CD4-positive, alpha-beta memory T cell (primary cell): ENCODE results near the gene SGIP1. TPM values are rescaled to one million over a fixed set of nuclear protein-coding genes. Genes with fewer than 3 reads are reported as not detected.
A peak's percentile ranks its signal among the peaks of the same experiment; 100 is the strongest.
"Not testable (repeated sequence)": the region's sequence is repeated elsewhere in the genome, so short reads cannot be mapped to it uniquely, and the experiment has no call there.

ENCODE experiments used
- CTCF ChIA-PET: fragments of 350-600 bp; sonication (Branson Sonifier 250); formaldehyde crosslinking; loops from one replicate; lab custom pipeline; 2021; ENCODE audit warnings: inconsistent platforms; ENCODE audit not compliant: partially characterized antibody; lab: Charles Lee
- POLR2A ChIA-PET: fragments of 350-600 bp; sonication (Branson Sonifier 250); formaldehyde crosslinking; loops from one replicate; lab custom pipeline; 2021; ENCODE audit not compliant: partially characterized antibody; lab: Charles Lee
- DNase-seq, 5 donors: peaks; one replicate each; pipeline versions ENCODE4 v3.0.0 to v3.0.0-alpha.2; 2020 to 2022; ENCODE audit warnings: mixed read lengths in 1 of 5
- H3K27ac ChIP-seq: one replicate; pipeline ENCODE4 v1.7.0; 2013; ENCODE audit warnings: low read depth, low read length
- H3K27me3 ChIP-seq: 2 replicates; pipeline ENCODE4 v1.7.0; 2013; ENCODE audit warnings: mild to moderate bottlenecking, low read length, moderate library complexity; ENCODE audit not compliant: insufficient read depth
- H3K36me3 ChIP-seq: 2 replicates; pipeline ENCODE4 v1.7.0; 2013; ENCODE audit warnings: mild to moderate bottlenecking, low read length, moderate library complexity; ENCODE audit not compliant: insufficient read depth
- H3K4me1 ChIP-seq: 2 replicates; pipeline ENCODE4 v1.7.0; 2013; ENCODE audit warnings: mild to moderate bottlenecking, low read length, moderate library complexity; ENCODE audit not compliant: insufficient read depth
- H3K4me3 ChIP-seq, 2 donors: one replicate each; pipeline ENCODE4 v1.7.0; 2013; ENCODE audit warnings: low read length in 2 of 2, mild to moderate bottlenecking in 1 of 2
- H3K9me3 ChIP-seq, 2 donors: one replicate each; pipeline ENCODE4 v1.7.0; 2013; ENCODE audit warnings: low read length in 2 of 2, control low read depth in 1 of 2; ENCODE audit not compliant: control insufficient read depth in 1 of 2
- H3K27ac Mint-ChIP-seq, 7 donors: one replicate each; pipeline ENCODE4 v1.8.0; 2020 to 2021; ENCODE audit warnings: mixed read lengths in 7 of 7, mild to moderate bottlenecking in 6 of 7, inconsistent platforms in 3 of 7, moderate library complexity in 3 of 7
- H3K27me3 Mint-ChIP-seq, 2 donors: one replicate each; pipeline ENCODE4 v1.8.0; 2020 to 2021; ENCODE audit warnings: mixed read lengths in 2 of 2
- H3K36me3 Mint-ChIP-seq, 2 donors: one replicate each; pipeline ENCODE4 v1.8.0; 2020 to 2021; ENCODE audit warnings: mixed read lengths in 2 of 2, inconsistent platforms in 1 of 2, mild to moderate bottlenecking in 1 of 2
- H3K4me1 Mint-ChIP-seq, 4 donors: one replicate each; pipeline ENCODE4 v1.8.0; 2020 to 2021; ENCODE audit warnings: mixed read lengths in 4 of 4, mild to moderate bottlenecking in 1 of 4
- H3K4me3 Mint-ChIP-seq, 8 donors: one replicate each; pipeline ENCODE4 v1.8.0; 2020 to 2021; ENCODE audit warnings: mixed read lengths in 8 of 8, mild to moderate bottlenecking in 7 of 8, moderate library complexity in 6 of 8, inconsistent platforms in 3 of 8
- H3K9me3 Mint-ChIP-seq, 8 donors: one replicate each; pipeline ENCODE4 v1.8.0; 2020 to 2021; ENCODE audit warnings: mixed read lengths in 8 of 8, mild to moderate bottlenecking in 5 of 8, inconsistent platforms in 3 of 8, moderate library complexity in 1 of 8
- intact Hi-C: fragments of 100-400 bp; cut with micrococcal nuclease; formaldehyde crosslinking; loops from one replicate; pipeline ENCODE4 v1.15.1; 2023
- polyA plus RNA-seq, 2 donors: library from polyadenylated mRNA; unstranded; fragments of 300-500 nt; fragmentation: Illumina TruSeq; gene quantifications; one replicate each; pipeline ENCODE4 v1.2.3, GENCODE V29; 2021
- total RNA-seq, 2 experiments: library from RNA; stranded (reverse); gene quantifications; one replicate each; pipeline ENCODE4 v1.2.3, GENCODE V29; 2021

The SGIP1 gene
- total and polyA plus RNA-seq, 4 experiments from 2014 or later = not detected

GRCh38 chr1:66728716-66729115, 194.8 kb downstream of the SGIP1 start:
- CTCF ChIA-PET = interaction anchor here (0.5 kb wide), 1 partner anchor 406 kb away, joined by 3 read pairs; the partner anchor contains the start of gene C1orf141

GRCh38 chr1:66729119-66729518, 195.2 kb downstream of the SGIP1 start:
- peaks cover 0 to 2% (median 0%) of the 10 kb centered on the region in 8 donors for H3K9me3 Mint-ChIP-seq
- H3K27ac Mint-ChIP-seq = peak overlapping the region in 4 of 7 donors; percentile 2 to 78 (median 58)
- Histone ChIP-seq H3K27me3 (no peaks in the 10 kb centered on the region), H3K4me3 (no peak overlapping the region), H3K27ac (no peak overlapping the region), H3K36me3 (no peaks in the 10 kb centered on the region), H3K4me1 (no peaks in the 10 kb centered on the region), H3K9me3 (no peaks in the 10 kb centered on the region)
- no peaks in the 10 kb centered on the region for H3K36me3 Mint-ChIP-seq
- ChIA-PET POLR2A (interaction anchor here (0.8 kb wide), 1 partner anchor 10 kb away, joined by 3 read pairs; no protein-coding TSS in a partner anchor), CTCF (interaction anchor here (0.5 kb wide), 1 partner anchor 406 kb away, joined by 3 read pairs; the partner anchor contains the start of gene C1orf141)
- H3K27me3 Mint-ChIP-seq = peaks cover 2 to 7% of the 10 kb centered on the region in 2 donors
- peak overlapping the region in 4 of 8 donors; percentile 0 to 22 (median 15) for H3K4me3 Mint-ChIP-seq
- intact Hi-C loops = loop anchor here (5.0 kb wide), 1 partner anchor 282 kb away; no protein-coding TSS in a partner anchor
- peaks cover 9 to 18% (median 15%) of the 10 kb centered on the region in 4 donors for H3K4me1 Mint-ChIP-seq
- peak in 3 of 5 donors; percentile 9 to 36 (median 18) for DNase-seq

More at GRCh38 chr1:66728716-66729115, 194.8 kb downstream of the SGIP1 start:
- POLR2A ChIA-PET = interaction anchor here (0.8 kb wide), 1 partner anchor 10 kb away, joined by 3 read pairs; no protein-coding TSS in a partner anchor
- H3K27me3 ChIP-seq, H3K36me3 ChIP-seq, H3K36me3 Mint-ChIP-seq, H3K9me3 ChIP-seq, H3K9me3 Mint-ChIP-seq, H3K27ac ChIP-seq, H3K4me3 ChIP-seq, H3K4me1 ChIP-seq, H3K27me3 Mint-ChIP-seq: not testable (repeated sequence)
- intact Hi-C loops = loop anchor here (5.0 kb wide), 1 partner anchor 281 kb away; no protein-coding TSS in a partner anchor
- peaks cover 9 to 18% (median 15%) of the 10 kb centered on the region in 4 donors for H3K4me1 Mint-ChIP-seq
- peak overlapping the region in 1 of 8 donors; percentile 45 for H3K4me3 Mint-ChIP-seq
- H3K27ac Mint-ChIP-seq = peak overlapping the region in 3 of 7 donors; percentile 3 to 24 (median 20)
- peak in 1 of 5 donors; percentile 2 for DNase-seq

- Mint-ChIP-seq H3K4me3 (peak overlapping the region in 2 of 8 donors; percentile 0 to 20), H3K36me3 (no peaks in the 10 kb centered on the region), H3K9me3 (peaks cover 0 to 2% (median 0%) of the 10 kb centered on the region in 8 donors), H3K27ac (peak overlapping the region in 1 of 7 donors; percentile 71), H3K4me1 (peaks cover 9 to 18% (median 15%) of the 10 kb centered on the region in 4 donors), H3K27me3 (peaks cover 2 to 7% of the 10 kb centered on the region in 2 donors)
- no peak for DNase-seq
- Histone ChIP-seq H3K27ac (no peak overlapping the region), H3K9me3 (no peaks in the 10 kb centered on the region), H3K4me1 (no peaks in the 10 kb centered on the region), H3K36me3 (no peaks in the 10 kb centered on the region), H3K4me3 (no peak overlapping the region), H3K27me3 (no peaks in the 10 kb centered on the region)
- intact Hi-C loops = loop anchor here (5.0 kb wide), 1 partner anchor 282 kb away; no protein-coding TSS in a partner anchor
- ChIA-PET POLR2A (interaction anchor here (0.8 kb wide), 1 partner anchor 9 kb away, joined by 3 read pairs; no protein-coding TSS in a partner anchor), CTCF (interaction anchor here (0.5 kb wide), 1 partner anchor 405 kb away, joined by 3 read pairs; the partner anchor contains the start of gene C1orf141)
Measured at GRCh38 chr1:66729523-66729922, 195.6 kb downstream of the SGIP1 start.

- POLR2A ChIA-PET = no interaction called here
- H3K27me3 Mint-ChIP-seq = peaks cover 2 to 7% of the 10 kb centered on the region in 2 donors
Measured at GRCh38 chr1:66730462-66730861, 196.5 kb downstream of the SGIP1 start.

GRCh38 chr1:66731170-66731865, 197.4 kb downstream of the SGIP1 start:
- POLR2A ChIA-PET = no interaction called here
- H3K9me3 Mint-ChIP-seq = peaks cover 0 to 2% (median 0%) of the 10 kb centered on the region in 8 donors
- intact Hi-C loops = no loop called here
- DNase-seq = no peak
- no peaks in the 10 kb centered on the region for H3K27me3 ChIP-seq
- peaks cover 8 to 14% (median 10%) of the 10 kb centered on the region in 4 donors for H3K4me1 Mint-ChIP-seq
- H3K4me3 Mint-ChIP-seq = no peak overlapping the region
- no peak overlapping the region for H3K27ac ChIP-seq
- no peaks in the 10 kb centered on the region for H3K4me1 ChIP-seq
- no peak overlapping the region for H3K4me3 ChIP-seq
- no peak overlapping the region for H3K27ac Mint-ChIP-seq
- H3K9me3 ChIP-seq = no peaks in the 10 kb centered on the region
- CTCF ChIA-PET = no interaction called here
- H3K36me3 ChIP-seq = no peaks in the 10 kb centered on the region
- H3K36me3 Mint-ChIP-seq = no peaks in the 10 kb centered on the region
- peaks cover 0 to 1% of the 10 kb centered on the region in 2 donors for H3K27me3 Mint-ChIP-seq

More at GRCh38 chr1:66730462-66730861, 196.5 kb downstream of the SGIP1 start:
- Mint-ChIP-seq H3K9me3 (peaks cover 0 to 2% (median 0%) of the 10 kb centered on the region in 8 donors), H3K27ac (no peak overlapping the region), H3K4me1 (peaks cover 9 to 18% (median 15%) of the 10 kb centered on the region in 4 donors), H3K36me3 (no peaks in the 10 kb centered on the region), H3K4me3 (peak overlapping the region in 1 of 8 donors; percentile 37)
- no peaks in the 10 kb centered on the region for H3K27me3 ChIP-seq
- H3K4me1 ChIP-seq = no peaks in the 10 kb centered on the region
- intact Hi-C loops = no loop called here
- H3K9me3 ChIP-seq = no peaks in the 10 kb centered on the region
- no peak overlapping the region for H3K4me3 ChIP-seq
- no peak for DNase-seq
- no peak overlapping the region for H3K27ac ChIP-seq
- CTCF ChIA-PET = no interaction called here
- H3K36me3 ChIP-seq = no peaks in the 10 kb centered on the region

- Mint-ChIP-seq H3K27me3 (no peaks in the 10 kb centered on the region), H3K9me3 (peaks cover 0 to 2% (median 0%) of the 10 kb centered on the region in 8 donors), H3K4me3 (no peak overlapping the region), H3K36me3 (no peaks in the 10 kb centered on the region), H3K27ac (no peak overlapping the region), H3K4me1 (peaks cover 8 to 14% (median 10%) of the 10 kb centered on the region in 4 donors)
- no peak overlapping the region for H3K27ac ChIP-seq
- H3K9me3 ChIP-seq = no peaks in the 10 kb centered on the region
- no peak for DNase-seq
- no peaks in the 10 kb centered on the region for H3K27me3 ChIP-seq
- no peak overlapping the region for H3K4me3 ChIP-seq
- intact Hi-C loops = no loop called here
- no peaks in the 10 kb centered on the region for H3K4me1 ChIP-seq
- POLR2A ChIA-PET = no interaction called here
- CTCF ChIA-PET = interaction anchor here (1.1 kb wide), 1 partner anchor 9 kb away, joined by 3 read pairs; no protein-coding TSS in a partner anchor
- no peaks in the 10 kb centered on the region for H3K36me3 ChIP-seq
Measured at GRCh38 chr1:66732407-66733166, 198.6 kb downstream of the SGIP1 start.
